HepG2 (cell line): ENCODE results near the gene GFRA1. TPM values are rescaled to one million over a fixed set of nuclear protein-coding genes. Genes with fewer than 3 reads are reported as not detected.

Source experiments
- ATAC-seq: fragments of 200-7000 bp; cut with Tn5 transposase; 3 replicates; pipeline ENCODE4 v1.9.1; 2020; ENCODE audit warnings: mild to moderate bottlenecking, moderate library complexity
- BruUV-seq: library from RNA; stranded (reverse); fragments of 400-500 nt; replicated peaks from 2 replicates; lab custom pipeline; 2021; lab: Mats Ljungman, UMichigan
- CTCF ChIA-PET: fragments of 300-600 bp; formaldehyde crosslinking; extraction: SDS; loops from one replicate; lab custom pipeline; 2021; ENCODE audit warnings: low total read pairs, inconsistent platforms, low intra/inter-chr PET ratio; lab: Yijun Ruan, JAX
- POLR2A ChIA-PET: fragments of 350-600 bp; sonication (Branson Sonifier 250); formaldehyde crosslinking; loops from one replicate; lab custom pipeline; 2020; ENCODE audit warnings: antibody characterized with exemption, inconsistent platforms; lab: Yijun Ruan, JAX
- DNase-seq: peaks from one replicate; pipeline ENCODE4 v3.0.0-alpha.2; 2015; ENCODE audit warnings: low spot score
- FAIRE-seq: peaks from 3 replicates; lab custom pipeline; 2011; peaks lifted over from hg19 to GRCh38; lab: Jason Lieb, UNC
- H2AFZ ChIP-seq: one replicate; pipeline ENCODE4 v1.6.1; 2011; ENCODE audit warnings: low read length, inconsistent platforms
- H3K27ac ChIP-seq: fragments of 300-600 bp; 3 replicates; pipeline ENCODE4 v1.8.0; 2011; ENCODE audit warnings: mixed run types, mild to moderate bottlenecking, mixed read lengths, low read length, inconsistent platforms; ENCODE audit not compliant: insufficient read depth; ENCODE audit errors: extremely low read length
- H3K27me3 ChIP-seq, 2 experiments: fragments of 200-600 bp in 1 of 2; 2 replicates in 1 of 2; 3 replicates in 1 of 2; pipeline versions ENCODE4 v1.6.0 to v1.8.0; 2011; ENCODE audit warnings: low read length in 2 of 2, mild to moderate bottlenecking in 2 of 2, moderate library complexity in 2 of 2, inconsistent platforms in 1 of 2; ENCODE audit not compliant: insufficient read depth in 2 of 2, control insufficient read depth in 1 of 2
- H3K36me3 ChIP-seq, 2 experiments: fragments of 200-600 bp in 1 of 2; replicated peaks in 1 of 2; 2 replicates in 1 of 2; 3 replicates in 1 of 2; pipeline versions ENCODE4 v1.5.1 to v1.8.0; 2011; ENCODE audit warnings: low read length in 2 of 2, inconsistent platforms in 1 of 2; ENCODE audit not compliant: insufficient read depth in 2 of 2, control insufficient read depth in 1 of 2
- H3K4me1 ChIP-seq: 2 replicates; pipeline ENCODE4 v1.5.1; 2012; ENCODE audit warnings: low read length, inconsistent platforms; ENCODE audit not compliant: insufficient read depth
- H3K4me2 ChIP-seq: 2 replicates; pipeline ENCODE4 v1.6.0; 2011; ENCODE audit warnings: low read depth, low read length, inconsistent platforms
- H3K4me3 ChIP-seq, 3 experiments: fragments of 200-600 bp in 1 of 3; sonication (generic), shearing (Covaris generic) in 1 of 3; replicated peaks in 1 of 3; 2 replicates each; pipeline ENCODE4 v1.5.1; 2011 to 2016; ENCODE audit warnings: low read length in 3 of 3, inconsistent platforms in 2 of 3, low read depth in 2 of 3, mild to moderate bottlenecking in 2 of 3, control low read depth in 1 of 3, mixed read lengths in 1 of 3; ENCODE audit not compliant: insufficient read depth in 1 of 3
- H3K79me2 ChIP-seq: one replicate; pipeline ENCODE4 v1.6.1; 2011; ENCODE audit warnings: low read length, inconsistent platforms; ENCODE audit not compliant: insufficient read depth
- H3K9ac ChIP-seq: 2 replicates; pipeline ENCODE4 v1.6.0; 2011; ENCODE audit warnings: mild to moderate bottlenecking, low read depth, low read length, inconsistent platforms; ENCODE audit not compliant: insufficient read depth
- H3K9me3 ChIP-seq: 2 replicates; pipeline ENCODE4 v1.5.1; 2012; ENCODE audit warnings: mild to moderate bottlenecking, low read length
- H4K20me1 ChIP-seq: 2 replicates; pipeline ENCODE4 v1.6.0; 2011; ENCODE audit warnings: inconsistent platforms, mild to moderate bottlenecking, low read length, moderate library complexity; ENCODE audit not compliant: insufficient read depth
- ASH2L ChIP-seq: fragments of 300-600, 200-600 bp; sonication (generic); IDR thresholded peaks from 2 replicates; pipeline ENCODE4 v1.7.0; 2017; ENCODE audit warnings: low read depth, mild to moderate bottlenecking, moderate library complexity, mixed read lengths, low read length; ENCODE audit not compliant: insufficient read length
- KDM5A ChIP-seq: fragments of 200-600 bp; sonication (generic); IDR thresholded peaks from 2 replicates; pipeline ENCODE4 v1.7.0; 2018; ENCODE audit warnings: antibody characterized with exemption, mild to moderate bottlenecking, low read length, borderline replicate concordance
- SIN3B ChIP-seq: fragments of 150-350 bp; IDR thresholded peaks from 2 replicates; pipeline ENCODE4 v1.6.1; 2014; ENCODE audit warnings: low read length
- SSRP1 ChIP-seq: IDR thresholded peaks from 2 replicates; pipeline ENCODE4 v1.6.1; 2016; ENCODE audit warnings: control low read depth
- U2AF2 ChIP-seq: fragments of 200-400 bp; formaldehyde crosslinking; IDR thresholded peaks from 2 replicates; pipeline ENCODE4 v1.6.1; 2017; ENCODE audit warnings: low read depth, mild to moderate bottlenecking, low read length
- ZBTB7B ChIP-seq: sonication (generic); formaldehyde crosslinking; IDR thresholded peaks from 2 replicates; pipeline ENCODE4 v1.4.0; 2020; ENCODE audit warnings: missing genetic modification reagents
- ZNF557 ChIP-seq: sonication (generic); formaldehyde crosslinking; IDR thresholded peaks from 2 replicates; pipeline ENCODE4 v1.4.0; 2020; ENCODE audit warnings: missing genetic modification reagents
- WGBS: methylation state at CpG from one replicate; pipeline ENCODE4 v1.1.6; 2017; ENCODE audit warnings: low lambda C conversion rate; 5-methylcytosine and 5-hydroxymethylcytosine counted together
- in situ Hi-C: cut with HindIII; loops from 2 replicates; pipeline ENCODE4 v1.10.0; 2017; ENCODE audit warnings: low pct_unique_long_range_greater_than_20kb; ENCODE audit not compliant: extremely low pct_ligation_motif_present
- intact Hi-C: fragments of 100-400 bp; cut with micrococcal nuclease; formaldehyde crosslinking; loops from one replicate; pipeline ENCODE4 v1.10.0; 2022; ENCODE audit not compliant: unreplicated experiment
- polyA plus RNA-seq, 8 experiments: library from polyadenylated mRNA; depleted of rRNA in 3 of 8; stranded (reverse) in 7 of 8; unstranded in 1 of 8; fragments of >200 nt; fragmentation: Illumina TruSeq in 4 of 8; extraction: Trizol in 4 of 8; gene quantifications; 2 replicates each; pipeline versions ENCODE4 v1.2.1 to v1.2.3, GENCODE V29; 2011 to 2016; ENCODE audit warnings: low read depth in 4 of 8, missing spikeins in 1 of 8, mixed read lengths in 1 of 8; ENCODE audit not compliant: insufficient read depth in 1 of 8
- total RNA-seq, 5 experiments: library from RNA; depleted of rRNA; stranded (reverse); fragments of >200 nt; fragmentation: Illumina TruSeq; extraction: Trizol; gene quantifications; 2 replicates each; pipeline ENCODE4 v1.2.3, GENCODE V29; 2016; ENCODE audit warnings: low read depth in 1 of 5
- TF ChIP-seq, protein P1 (sequence below): sonication (generic); formaldehyde crosslinking; IDR thresholded peaks from 2 replicates; pipeline ENCODE4 v1.5.1; 2020; ENCODE audit warnings: mild to moderate bottlenecking, missing genetic modification reagents
- TF ChIP-seq, protein P2 (sequence below): sonication (generic); formaldehyde crosslinking; IDR thresholded peaks from 2 replicates; pipeline ENCODE4 v1.4.0; 2020; ENCODE audit warnings: missing genetic modification reagents
- TF ChIP-seq, protein P3 (sequence below): IDR thresholded peaks from 2 replicates; pipeline ENCODE4 v1.6.1; 2016; ENCODE audit warnings: missing compliant biosample characterization, missing genetic modification reagents, borderline replicate concordance
- TF ChIP-seq, protein P4 (sequence below): sonication (generic); formaldehyde crosslinking; IDR thresholded peaks from 2 replicates; pipeline ENCODE4 v1.4.0; 2020; ENCODE audit warnings: missing genetic modification reagents, low read depth, mild to moderate bottlenecking, borderline replicate concordance

The GFRA1 gene
- total and polyA plus RNA-seq, 2 of the 13 experiments (the other 11 are each of a cell fraction or from before 2014, with no cell fraction given) = not detected

DNA sequence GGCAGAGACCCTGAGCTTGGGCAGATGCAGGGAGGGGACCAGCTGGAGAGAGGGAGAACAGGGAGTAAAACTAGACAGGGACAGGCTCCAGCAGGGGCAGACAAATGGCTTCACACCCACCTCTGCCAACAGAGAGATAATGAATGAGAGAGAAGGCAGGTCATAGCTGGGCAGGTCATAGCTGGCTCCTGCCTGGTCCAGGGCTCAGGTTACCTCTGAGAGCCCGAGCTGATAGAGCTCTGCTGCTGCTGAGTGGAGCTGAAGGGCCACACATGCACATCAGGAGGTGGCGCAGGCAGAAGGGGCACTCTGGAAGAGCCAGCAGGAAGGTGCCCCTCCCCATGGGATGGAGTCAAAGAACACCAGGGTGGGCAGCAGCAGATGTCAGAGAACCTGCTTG, 154.2 kb downstream of the GFRA1 start (continued):
- no peak for TF ChIP-seq U2AF2
- TF ChIP-seq ZBTB7B (CRISPR knock-in tag) = no peak
- no peak for TF ChIP-seq ASH2L

DNA sequence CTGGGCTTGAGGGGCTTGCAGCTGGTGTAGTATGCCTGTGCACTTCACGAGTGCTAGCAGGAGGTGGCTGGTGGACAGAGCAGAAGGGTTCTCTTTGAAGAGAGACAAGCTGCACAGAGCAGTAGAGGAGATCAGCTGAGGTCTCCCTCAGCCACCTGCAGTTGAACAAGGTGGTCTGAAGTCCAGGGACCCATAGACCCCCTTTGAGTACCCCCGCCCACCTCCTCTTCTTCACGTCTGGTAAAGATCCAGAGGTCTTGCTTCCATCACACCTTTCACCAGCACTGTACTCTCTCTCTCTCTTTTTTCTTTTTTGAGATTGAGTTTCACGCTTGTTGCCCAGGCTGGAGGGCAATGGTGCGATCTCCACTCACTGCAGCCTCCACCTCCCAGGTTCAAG, 157.2 kb downstream of the GFRA1 start:
- FAIRE-seq (no peak), DNase-seq (no peak), ATAC-seq (no peak)
- Histone ChIP-seq H3K27ac (no peak overlapping the region), H3K4me2 (no peak overlapping the region), H4K20me1 (no peaks in the 10 kb centered on the region), H3K9me3 (no peaks in the 10 kb centered on the region), H3K27me3 (no peaks in the 10 kb centered on the region), H3K9ac (no peak overlapping the region), H3K36me3 (no peaks in the 10 kb centered on the region), H3K79me2 (no peaks in the 10 kb centered on the region), H2AFZ (no peak overlapping the region), H3K4me1 (no peaks in the 10 kb centered on the region), H3K4me3 (no peak overlapping the region)
- in situ Hi-C loops = no loop called here
- ChIA-PET CTCF (no interaction called here), POLR2A (no interaction called here)
- intact Hi-C loops = no loop called here
- no TSS peak for BruUV-seq
- TF ChIP-seq, protein P1, sequence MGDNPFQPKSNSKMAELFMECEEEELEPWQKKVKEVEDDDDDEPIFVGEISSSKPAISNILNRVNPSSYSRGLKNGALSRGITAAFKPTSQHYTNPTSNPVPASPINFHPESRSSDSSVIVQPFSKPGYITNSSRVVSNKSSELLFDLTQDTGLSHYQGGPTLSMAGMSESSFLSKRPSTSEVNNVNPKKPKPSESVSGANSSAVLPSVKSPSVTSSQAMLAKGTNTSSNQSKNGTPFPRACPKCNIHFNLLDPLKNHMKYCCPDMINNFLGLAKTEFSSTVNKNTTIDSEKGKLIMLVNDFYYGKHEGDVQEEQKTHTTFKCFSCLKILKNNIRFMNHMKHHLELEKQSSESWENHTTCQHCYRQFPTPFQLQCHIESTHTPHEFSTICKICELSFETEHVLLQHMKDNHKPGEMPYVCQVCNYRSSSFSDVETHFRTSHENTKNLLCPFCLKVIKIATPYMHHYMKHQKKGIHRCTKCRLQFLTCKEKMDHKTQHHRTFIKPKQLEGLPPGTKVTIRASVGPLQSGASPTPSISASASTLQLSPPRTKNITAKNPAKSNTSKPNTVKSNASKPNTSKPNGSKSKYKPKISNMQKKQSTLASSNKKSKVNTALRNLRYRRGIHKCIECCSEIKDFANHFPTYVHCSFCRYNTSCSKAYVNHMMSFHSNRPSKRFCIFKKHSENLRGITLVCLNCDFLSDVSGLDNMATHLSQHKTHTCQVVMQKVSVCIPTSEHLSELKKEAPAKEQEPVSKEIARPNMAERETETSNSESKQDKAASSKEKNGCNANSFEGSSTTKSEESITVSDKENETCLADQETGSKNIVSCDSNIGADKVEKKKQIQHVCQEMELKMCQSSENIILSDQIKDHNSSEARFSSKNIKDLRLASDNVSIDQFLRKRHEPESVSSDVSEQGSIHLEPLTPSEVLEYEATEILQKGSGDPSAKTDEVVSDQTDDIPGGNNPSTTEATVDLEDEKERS = no peak
- TF ChIP-seq KDM5A (no peak), SSRP1 (CRISPR knock-in tag) (no peak), ZNF557 (CRISPR knock-in tag) (no peak), SIN3B (no peak)
- TF ChIP-seq, protein P2, sequence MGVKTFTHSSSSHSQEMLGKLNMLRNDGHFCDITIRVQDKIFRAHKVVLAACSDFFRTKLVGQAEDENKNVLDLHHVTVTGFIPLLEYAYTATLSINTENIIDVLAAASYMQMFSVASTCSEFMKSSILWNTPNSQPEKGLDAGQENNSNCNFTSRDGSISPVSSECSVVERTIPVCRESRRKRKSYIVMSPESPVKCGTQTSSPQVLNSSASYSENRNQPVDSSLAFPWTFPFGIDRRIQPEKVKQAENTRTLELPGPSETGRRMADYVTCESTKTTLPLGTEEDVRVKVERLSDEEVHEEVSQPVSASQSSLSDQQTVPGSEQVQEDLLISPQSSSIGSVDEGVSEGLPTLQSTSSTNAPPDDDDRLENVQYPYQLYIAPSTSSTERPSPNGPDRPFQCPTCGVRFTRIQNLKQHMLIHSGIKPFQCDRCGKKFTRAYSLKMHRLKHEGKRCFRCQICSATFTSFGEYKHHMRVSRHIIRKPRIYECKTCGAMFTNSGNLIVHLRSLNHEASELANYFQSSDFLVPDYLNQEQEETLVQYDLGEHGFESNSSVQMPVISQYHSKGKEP = no peak
- TF ChIP-seq, protein P3, sequence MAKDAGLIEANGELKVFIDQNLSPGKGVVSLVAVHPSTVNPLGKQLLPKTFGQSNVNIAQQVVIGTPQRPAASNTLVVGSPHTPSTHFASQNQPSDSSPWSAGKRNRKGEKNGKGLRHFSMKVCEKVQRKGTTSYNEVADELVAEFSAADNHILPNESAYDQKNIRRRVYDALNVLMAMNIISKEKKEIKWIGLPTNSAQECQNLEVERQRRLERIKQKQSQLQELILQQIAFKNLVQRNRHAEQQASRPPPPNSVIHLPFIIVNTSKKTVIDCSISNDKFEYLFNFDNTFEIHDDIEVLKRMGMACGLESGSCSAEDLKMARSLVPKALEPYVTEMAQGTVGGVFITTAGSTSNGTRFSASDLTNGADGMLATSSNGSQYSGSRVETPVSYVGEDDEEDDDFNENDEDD (CRISPR knock-in tag) = no peak
- TF ChIP-seq, protein P4, sequence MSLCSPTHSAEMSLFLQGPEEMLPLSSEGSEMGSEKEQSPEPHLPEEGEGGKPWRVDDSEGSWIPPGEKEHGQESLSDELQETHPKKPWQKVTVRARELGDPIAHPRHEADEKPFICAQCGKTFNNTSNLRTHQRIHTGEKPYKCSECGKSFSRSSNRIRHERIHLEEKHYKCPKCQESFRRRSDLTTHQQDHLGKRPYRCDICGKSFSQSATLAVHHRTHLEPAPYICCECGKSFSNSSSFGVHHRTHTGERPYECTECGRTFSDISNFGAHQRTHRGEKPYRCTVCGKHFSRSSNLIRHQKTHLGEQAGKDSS (CRISPR knock-in tag) = no peak
- 18% methylated on average over 5 of the region's 5 CpGs for WGBS
